Activated CD4-positive, alpha-beta T cell treated with anti-CD3 and anti-CD28 coated beads for 48 hours (primary cell): ENCODE data around the gene HSPB1.
A peak's percentile ranks its signal among the peaks of the same experiment; 100 is the strongest.

Experiments used
- DNase-seq: peaks from one replicate; pipeline ENCODE4 v3.0.0-alpha.2; 2020

HSPB1 gene

GRCh38 chr7:76336094-76336493 is 33.6 kb downstream of the HSPB1 start:
- no peak for DNase-seq

DNA sequence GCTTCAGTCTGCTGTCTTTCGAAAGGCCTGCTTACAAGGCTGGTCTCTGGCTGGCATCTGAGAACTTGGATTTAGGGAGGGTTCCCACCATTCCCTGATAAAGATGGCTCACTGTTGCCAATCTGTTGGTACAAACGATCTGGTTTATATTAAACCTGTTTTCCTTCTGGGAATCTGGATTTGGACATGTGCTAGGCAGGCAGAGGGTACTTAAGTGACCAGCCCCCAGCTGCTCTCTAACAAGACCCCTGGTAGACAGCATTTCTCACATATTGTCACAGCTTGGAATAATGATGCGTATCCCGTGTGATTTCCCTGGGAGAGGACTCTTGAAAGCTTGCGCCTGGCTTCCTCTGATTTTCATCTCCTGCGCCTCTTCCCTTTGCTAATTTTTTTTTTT is 34.7 kb downstream of the HSPB1 start:
- no peak for DNase-seq

- no peak for DNase-seq
Measured at GRCh38 chr7:76338298-76339084, 36.0 kb downstream of the HSPB1 start.

DNA sequence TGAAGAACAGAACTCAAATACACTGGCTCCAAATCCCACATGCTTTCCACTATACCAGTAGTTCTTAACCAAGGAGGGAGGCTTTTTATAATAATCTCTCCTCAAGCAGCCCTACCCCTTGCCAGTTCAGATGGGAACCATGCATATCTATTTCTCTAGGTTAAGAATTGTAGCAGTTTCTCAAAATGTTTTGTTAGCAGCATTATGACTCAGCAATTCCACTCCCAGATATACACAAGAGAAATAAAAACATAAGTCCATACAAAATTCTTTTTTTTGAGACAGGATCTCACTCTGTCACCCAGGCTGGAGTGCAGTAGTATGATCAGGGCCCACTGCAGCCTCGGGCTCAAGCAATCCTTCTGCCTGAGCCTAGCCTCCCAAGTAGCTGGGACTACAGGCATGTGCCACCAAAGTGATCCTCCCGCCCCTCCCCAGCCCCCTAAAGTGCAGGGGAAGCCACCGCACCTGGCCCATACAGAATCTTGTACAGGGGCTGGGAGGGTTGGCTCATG is 38.2 kb downstream of the HSPB1 start:
- no peak for DNase-seq

- DNase-seq: no peak
Measured at GRCh38 chr7:76342222-76342621, 39.7 kb downstream of the HSPB1 start.

DNA sequence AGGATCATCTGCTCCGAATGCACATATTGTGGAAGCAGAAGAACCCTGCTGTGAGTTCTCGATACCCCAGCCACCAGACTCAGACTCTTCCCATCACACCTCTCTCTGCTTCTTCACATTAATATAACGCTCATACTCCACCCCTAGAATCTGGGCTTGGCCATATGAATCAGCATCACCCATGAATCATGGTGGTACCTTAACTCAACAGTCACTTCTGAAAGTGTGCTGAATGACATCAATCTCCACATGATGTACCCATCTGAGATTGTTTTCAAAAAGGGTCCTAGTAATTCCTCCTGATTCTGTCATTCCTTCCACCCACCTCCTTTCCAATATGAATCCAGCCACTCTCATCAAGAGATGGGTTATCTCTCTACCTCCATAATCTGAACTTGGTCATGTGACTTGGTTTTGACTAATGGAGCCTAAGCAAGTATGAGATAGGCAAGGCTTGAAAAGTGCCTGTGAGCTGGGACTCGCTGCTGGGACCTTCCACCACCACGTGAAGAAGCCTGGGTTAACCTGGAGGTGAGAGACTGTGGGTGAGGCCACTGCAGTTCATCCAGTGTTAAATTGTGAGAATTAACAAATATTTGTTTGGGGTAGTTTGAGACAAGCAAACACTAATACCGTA is 40.9 kb downstream of the HSPB1 start:
- DNase-seq: peak; percentile 41

DNA sequence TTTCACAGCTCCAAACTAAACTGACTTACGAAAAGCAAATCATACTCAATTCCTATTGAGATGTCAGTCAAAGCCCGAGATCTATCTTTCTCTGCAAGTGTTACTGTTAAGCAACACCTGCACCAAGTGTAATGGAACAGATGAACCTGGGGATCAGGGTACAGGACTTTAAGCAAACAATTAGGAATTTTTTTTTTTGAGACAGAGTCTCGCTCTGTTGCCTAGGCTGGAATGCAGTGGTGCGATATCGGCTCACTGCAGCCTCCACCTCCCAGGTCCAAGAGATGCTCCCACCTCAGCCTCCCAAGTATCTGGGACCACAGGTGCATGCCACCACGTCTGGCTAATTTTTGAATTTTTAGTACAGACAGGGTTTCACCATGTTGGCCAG is 41.5 kb downstream of the HSPB1 start:
- DNase-seq: no peak

- no peak for DNase-seq
Measured at GRCh38 chr7:76346097-76346496, 43.6 kb downstream of the HSPB1 start.

- no peak for DNase-seq
Measured at GRCh38 chr7:76346778-76347177, 44.3 kb downstream of the HSPB1 start.

- no peak for DNase-seq
Measured at GRCh38 chr7:76347710-76348109, 45.2 kb downstream of the HSPB1 start.

DNA sequence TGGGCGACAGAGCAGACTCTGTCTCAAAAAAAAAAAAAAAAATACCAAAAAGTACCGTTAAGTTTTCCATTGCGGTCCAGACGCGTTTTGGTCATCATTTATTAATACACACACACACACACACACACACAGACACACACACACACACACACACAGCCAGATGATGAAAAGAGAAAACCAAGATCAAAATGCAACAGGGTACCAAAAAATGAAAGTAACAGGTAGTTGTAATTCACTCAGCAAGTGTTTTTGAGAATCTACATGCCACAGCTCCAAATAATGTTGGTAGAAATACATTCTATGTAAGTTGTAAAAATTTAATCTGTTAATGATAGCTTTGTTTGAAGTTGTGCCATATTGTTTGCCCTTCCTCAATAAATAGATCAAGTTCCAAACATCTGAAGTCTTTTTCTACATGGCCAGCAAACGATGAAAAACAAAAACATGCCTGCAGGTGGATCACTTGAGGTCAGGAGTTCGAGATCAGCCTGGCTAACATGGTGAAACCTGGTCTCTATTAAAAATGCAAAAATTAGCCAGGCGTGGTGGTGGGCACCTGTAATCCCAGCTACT is 46.9 kb downstream of the HSPB1 start:
- no peak for DNase-seq

GRCh38 chr7:76351372-76351771 is 48.9 kb downstream of the HSPB1 start:
- no peak for DNase-seq

DNA sequence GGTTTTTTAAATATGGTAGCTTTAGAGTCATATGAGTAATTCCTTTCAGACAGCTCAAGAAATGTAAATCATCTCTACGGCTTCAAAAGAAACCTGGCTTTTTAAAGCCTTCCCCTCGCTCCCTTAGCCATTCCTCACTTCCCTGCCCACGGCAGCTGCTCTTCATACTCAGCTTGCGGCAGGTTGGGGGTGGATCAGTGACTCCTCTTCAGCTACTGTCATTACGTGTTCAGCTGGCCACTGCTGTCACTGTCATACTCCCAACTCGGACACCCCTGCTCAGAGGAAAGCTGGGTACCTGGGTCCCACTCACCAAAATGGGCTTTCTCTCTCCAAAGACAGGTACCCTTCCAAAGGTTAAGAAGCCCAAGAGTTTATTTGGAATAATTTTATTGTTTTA is 49.7 kb downstream of the HSPB1 start:
- DNase-seq: peak; percentile 26

DNA sequence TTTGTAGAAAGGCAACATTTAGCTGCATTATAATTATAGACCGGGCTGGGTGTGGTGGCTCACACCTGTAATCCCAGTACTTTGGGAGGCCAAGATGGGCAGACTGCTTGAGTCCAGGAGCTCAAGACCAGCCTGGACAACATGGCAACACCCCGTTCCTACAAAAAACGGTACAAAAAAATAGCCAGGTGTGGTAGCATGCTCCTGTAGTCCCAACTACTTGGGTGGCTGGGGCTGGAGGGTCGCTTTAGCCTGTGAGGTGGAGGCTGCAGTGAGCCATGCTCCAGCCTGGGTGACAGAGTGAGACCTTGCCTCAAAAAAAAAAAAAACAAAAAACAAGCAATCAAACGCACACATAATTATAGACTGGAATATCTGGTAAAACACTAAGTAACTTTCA is 51.3 kb downstream of the HSPB1 start:
- no peak for DNase-seq
